Psoas muscle (tissue), 8 donors: ENCODE results near the gene LPP. TPM values are rescaled to one million over a fixed set of nuclear protein-coding genes. Genes with fewer than 3 reads are reported as not detected.
A peak's percentile ranks its signal among the peaks of the same experiment; 100 is the strongest.

Source experiments
- ATAC-seq, 4 donors: fragments of 200-7000 bp; cut with Tn5 transposase; one replicate each; pipeline ENCODE4 v1.9.1; 2020; ENCODE audit warnings: moderate library complexity in 3 of 4, mild to moderate bottlenecking in 2 of 4
- DNase-seq, 2 donors: peaks; one replicate each; pipeline ENCODE4 v3.0.0-alpha.2; 2020
- H3K27ac ChIP-seq: fragments of 200-600 bp; one replicate; pipeline ENCODE4 v1.8.0; 2022
- H3K27me3 ChIP-seq, 3 donors: fragments of 200-600 bp in 1 of 3; one replicate each; pipeline versions ENCODE4 v1.6.1 to v1.8.0; 2013 to 2022; ENCODE audit warnings: low read length in 2 of 3, mild to moderate bottlenecking in 2 of 3, moderate library complexity in 1 of 3; ENCODE audit not compliant: insufficient read depth in 3 of 3
- H3K36me3 ChIP-seq, 2 donors: fragments of 200-600 bp in 1 of 2; one replicate each; pipeline versions ENCODE4 v1.6.1 to v1.8.0; 2013 to 2022; ENCODE audit warnings: low read depth in 1 of 2, mild to moderate bottlenecking in 1 of 2, moderate library complexity in 1 of 2; ENCODE audit not compliant: insufficient read depth in 1 of 2
- H3K4me1 ChIP-seq: fragments of 200-600 bp; one replicate; pipeline ENCODE4 v1.8.0; 2022
- H3K4me3 ChIP-seq: fragments of 200-600 bp; one replicate; pipeline ENCODE4 v1.8.0; 2022; ENCODE audit warnings: mild to moderate bottlenecking
- H3K9me3 ChIP-seq: fragments of 200-600 bp; one replicate; pipeline ENCODE4 v1.8.0; 2022
- CTCF ChIP-seq: fragments of 200-600 bp; IDR thresholded peaks from one replicate; pipeline ENCODE4 v1.8.0; 2022; ENCODE audit warnings: antibody characterized with exemption
- WGBS, 3 donors: extraction: QIAGEN DNeasy Blood & Tissue Kit; methylation state at CpG; one replicate each; pipeline versions ENCODE4 v1.1.6 to v1.1.7; 2013; 5-methylcytosine and 5-hydroxymethylcytosine counted together
- intact Hi-C, 2 donors: fragments of 100-400 bp; cut with DNase I; formaldehyde crosslinking; loops; one replicate each; pipeline versions ENCODE4 v1.11.0 to v1.14.2; 2022
- polyA plus RNA-seq, 3 donors: library from polyadenylated mRNA; stranded (reverse); fragments of 200-250 nt; gene quantifications; one replicate each; pipeline ENCODE4 v1.2.3, GENCODE V29; 2013
- total RNA-seq, 4 donors: library from RNA; stranded (reverse); fragmentation: NEBNext Ultra II Directional in 2 of 4; extraction: Animal tissue kit (Norgen Biotek cat#: 25700) in 2 of 4; gene quantifications; one replicate each; pipeline versions ENCODE4 v1.2.1 to v1.2.4, GENCODE V29; 2021 to 2023
- donor health status: healthy with polysubstance abuse.
- donor health status: DM: no; HTN: no; CAD: no; lungs with moderate emphysema.
- donor health status: Bipolar disorder and iron deficiency.
- donor health status: healthy.
- donor health status: DM: yes; HTN: yes; CAD: no.
- donor health status: DM: no; HTN: no; CAD: no.
- donor health status: DM: no; HTN: no; CAD: no.
- donor health status: DM: yes; HTN: yes; CAD: no.

Gene LPP
- total and polyA plus RNA-seq, 7 donors, result 2.6 to 80.3 (median 42.8) TPM

- Histone ChIP-seq H3K27ac (no peak overlapping the region), H3K4me3 (no peak overlapping the region), H3K36me3 (no peaks in the 10 kb centered on the region), H3K4me1 (peaks cover 6% of the 10 kb centered on the region), H3K9me3 (no peaks in the 10 kb centered on the region), H3K27me3 (no peaks in the 10 kb centered on the region)
- TF ChIP-seq CTCF, result no peak
- ATAC-seq (peak in 2 of 4 donors; percentile 37 to 53), DNase-seq (no peak)
- intact Hi-C loops, result no loop called here
- 91 to 93% (median 93%) methylated on average over 15 of the region's 15 CpGs for WGBS, 3 donors
These were observed 216.3 kb downstream of the LPP start for GRCh38 chr3:188370081-188370830.

- Histone ChIP-seq H3K4me1 (peaks cover 6% of the 10 kb centered on the region), H3K27me3 (no peaks in the 10 kb centered on the region), H3K27ac (no peak overlapping the region), H3K4me3 (no peak overlapping the region), H3K9me3 (no peaks in the 10 kb centered on the region), H3K36me3 (no peaks in the 10 kb centered on the region)
- DNase-seq (no peak), ATAC-seq (no peak)
- WGBS, 3 donors, result 98 to 99% (median 98%) methylated on average over 4 of the region's 4 CpGs
- intact Hi-C loops, result no loop called here
- no peak for TF ChIP-seq CTCF
These were observed 224.8 kb downstream of the LPP start for GRCh38 chr3:188378786-188379185.

GRCh38 chr3:188380252-188380651, 226.3 kb downstream of the LPP start:
- no peaks in the 10 kb centered on the region for H3K9me3 ChIP-seq
- no peaks in the 10 kb centered on the region for H3K36me3 ChIP-seq
- peaks cover 6% of the 10 kb centered on the region for H3K4me1 ChIP-seq
- ATAC-seq (no peak), DNase-seq (no peak)
- no peak overlapping the region for H3K4me3 ChIP-seq
- no peaks in the 10 kb centered on the region for H3K27me3 ChIP-seq
- TF ChIP-seq CTCF, result no peak
- no peak overlapping the region for H3K27ac ChIP-seq
- intact Hi-C loops, result no loop called here
- WGBS, 3 donors, result 42 to 55% (median 43%) methylated on average over 2 of the region's 2 CpGs

GRCh38 chr3:188380722-188381121, 226.8 kb downstream of the LPP start:
- Histone ChIP-seq H3K27me3 (no peaks in the 10 kb centered on the region), H3K36me3 (no peaks in the 10 kb centered on the region), H3K27ac (no peak overlapping the region), H3K9me3 (no peaks in the 10 kb centered on the region), H3K4me3 (no peak overlapping the region), H3K4me1 (peaks cover 9% of the 10 kb centered on the region)
- intact Hi-C loops, result no loop called here
- no peak for DNase-seq
- no peak for TF ChIP-seq CTCF
- ATAC-seq, result no peak

- no peaks in the 10 kb centered on the region for H3K9me3 ChIP-seq
- intact Hi-C loops, result no loop called here
- H3K36me3 ChIP-seq, result no peaks in the 10 kb centered on the region
- ATAC-seq (no peak), DNase-seq (no peak)
- H3K4me3 ChIP-seq, result no peak overlapping the region
- H3K4me1 ChIP-seq, result peaks cover 10% of the 10 kb centered on the region
- 52 to 77% (median 64%) methylated on average over 3 of the region's 3 CpGs for WGBS, 3 donors
- no peak overlapping the region for H3K27ac ChIP-seq
- no peaks in the 10 kb centered on the region for H3K27me3 ChIP-seq
- no peak for TF ChIP-seq CTCF
These were observed 229.8 kb downstream of the LPP start for GRCh38 chr3:188383748-188384147.
